DND-41 (cell line): ENCODE data around the gene GDPD4.

ENCODE experiments used
- CTCF ChIP-seq: IDR thresholded peaks from 2 replicates; pipeline ENCODE4 v1.5.1; 2012; ENCODE audit warnings: borderline replicate concordance, low read length, moderate library complexity, mild to moderate bottlenecking; ENCODE audit not compliant: poor library complexity, severe bottlenecking; ENCODE audit errors: extremely low read depth
- EZH2 ChIP-seq: IDR thresholded peaks from 3 replicates; pipeline ENCODE4 v1.6.1; 2012; ENCODE audit warnings: borderline replicate concordance, low read depth, mild to moderate bottlenecking, moderate library complexity, low read length, inconsistent platforms; ENCODE audit not compliant: severe bottlenecking

- TF ChIP-seq CTCF (no peak), EZH2 (no peak)
These were observed 39.0 kb upstream of the GDPD4 start for GRCh38 chr11:77340501-77340900.
